OCI-LY1 (cell line): ENCODE data around the gene SIRT6.

Experiments used
- H2AFZ ChIP-seq: fragments of 200-600 bp; sonication (generic), shearing (Covaris generic); 2 replicates; pipeline ENCODE4 v1.6.0; 2014; ENCODE audit warnings: antibody characterized with exemption, mild to moderate bottlenecking, low read length
- H3F3A ChIP-seq: fragments of 200-600 bp; sonication (generic), shearing (Covaris generic); 2 replicates; pipeline ENCODE4 v1.6.0; 2014; ENCODE audit warnings: mild to moderate bottlenecking, antibody characterized with exemption, low read length, moderate library complexity; ENCODE audit not compliant: insufficient read depth
- H3K27ac ChIP-seq: fragments of 200-600 bp; sonication (generic); 2 replicates; pipeline ENCODE4 v1.5.1; 2014; ENCODE audit warnings: low read length, mixed run types, mild to moderate bottlenecking, low read depth; ENCODE audit not compliant: poor library complexity, severe bottlenecking
- H3K27me3 ChIP-seq: fragments of 200-600 bp; sonication (generic); 2 replicates; pipeline ENCODE4 v1.6.0; 2014; ENCODE audit warnings: antibody characterized with exemption, mild to moderate bottlenecking, low read length, moderate library complexity; ENCODE audit not compliant: insufficient read depth
- H3K36me3 ChIP-seq: fragments of 200-600 bp; sonication (generic); 2 replicates; pipeline ENCODE4 v1.6.1; 2014; ENCODE audit warnings: mild to moderate bottlenecking, antibody characterized with exemption, low read length, moderate library complexity, mixed read lengths; ENCODE audit not compliant: insufficient read depth
- H3K4me1 ChIP-seq: fragments of 200-600 bp; sonication (generic); 2 replicates; pipeline ENCODE4 v1.5.1; 2014; ENCODE audit warnings: mild to moderate bottlenecking, low read length, moderate library complexity; ENCODE audit not compliant: insufficient read depth, severe bottlenecking
- H3K4me2 ChIP-seq: fragments of 200-600 bp; sonication (generic), shearing (Covaris generic); 2 replicates; pipeline ENCODE4 v1.6.1; 2014; ENCODE audit warnings: low read length
- H3K4me3 ChIP-seq: fragments of 200-600 bp; sonication (generic); 2 replicates; pipeline ENCODE4 v1.5.1; 2014; ENCODE audit warnings: low read length, low read depth, mild to moderate bottlenecking, mixed read lengths; ENCODE audit not compliant: poor library complexity, severe bottlenecking
- H3K79me2 ChIP-seq: fragments of 200-600 bp; shearing (Covaris generic); 2 replicates; pipeline ENCODE4 v1.6.1; 2016; ENCODE audit warnings: mixed run types, low read length, mixed read lengths; ENCODE audit not compliant: insufficient read depth
- H3K9ac ChIP-seq: fragments of 200-600 bp; sonication (generic), shearing (Covaris generic); 2 replicates; pipeline ENCODE4 v1.6.1; 2014; ENCODE audit warnings: mild to moderate bottlenecking, low read length, mixed read lengths
- H3K9me2 ChIP-seq: fragments of 200-600 bp; sonication (generic), shearing (Covaris generic); 2 replicates; pipeline ENCODE4 v1.6.1; 2014; ENCODE audit warnings: low read depth, mild to moderate bottlenecking, low read length, mixed read lengths
- H3K9me3 ChIP-seq: fragments of 200-600 bp; shearing (Covaris generic); 2 replicates; pipeline ENCODE4 v1.6.1; 2014; ENCODE audit warnings: low read length, mixed read lengths
- H4K20me1 ChIP-seq: fragments of 200-600 bp; sonication (generic), shearing (Covaris generic); 2 replicates; pipeline ENCODE4 v1.6.0; 2016; ENCODE audit warnings: mild to moderate bottlenecking, low read length; ENCODE audit not compliant: insufficient read depth
- CTCF ChIP-seq: fragments of 200-600 bp; sonication (generic), shearing (Covaris generic); IDR thresholded peaks from 2 replicates; pipeline ENCODE4 v1.5.1; 2017; ENCODE audit warnings: mild to moderate bottlenecking, antibody characterized with exemption, low read length, moderate library complexity, mixed read lengths
- EZH2 ChIP-seq: fragments of 200-600 bp; sonication (generic), shearing (Covaris generic); IDR thresholded peaks from 2 replicates; pipeline ENCODE4 v1.8.0; 2017; ENCODE audit warnings: borderline replicate concordance, mixed run types, mild to moderate bottlenecking, antibody characterized with exemption, low read length, moderate library complexity, mixed read lengths

SIRT6 gene

GRCh38 chr19:4174895-4175668 lies 7.3 kb downstream of the SIRT6 start:
- Histone ChIP-seq H3K27ac (no peak overlapping the region), H3K4me2 (no peak overlapping the region), H3K9me2 (no peaks in the 10 kb centered on the region), H3K9me3 (no peaks in the 10 kb centered on the region), H3K9ac (no peak overlapping the region), H3K4me3 (no peak overlapping the region), H3K27me3 (no peaks in the 10 kb centered on the region), H3F3A (no peaks in the 10 kb centered on the region), H2AFZ (no peak overlapping the region), H3K36me3 (no peaks in the 10 kb centered on the region), H4K20me1 (no peaks in the 10 kb centered on the region), H3K79me2 (no peaks in the 10 kb centered on the region), H3K4me1 (no peaks in the 10 kb centered on the region)
- no peak for TF ChIP-seq CTCF
- TF ChIP-seq EZH2 = no peak

- no peaks in the 10 kb centered on the region for H3K36me3 ChIP-seq
- H3K27me3 ChIP-seq = no peaks in the 10 kb centered on the region
- no peaks in the 10 kb centered on the region for H4K20me1 ChIP-seq
- H3F3A ChIP-seq = no peaks in the 10 kb centered on the region
- no peak overlapping the region for H3K9ac ChIP-seq
- H3K27ac ChIP-seq = no peak overlapping the region
- no peak overlapping the region for H3K4me2 ChIP-seq
- no peaks in the 10 kb centered on the region for H3K79me2 ChIP-seq
- H3K9me2 ChIP-seq = no peaks in the 10 kb centered on the region
- no peak overlapping the region for H3K4me3 ChIP-seq
- H3K4me1 ChIP-seq = no peaks in the 10 kb centered on the region
- no peak overlapping the region for H2AFZ ChIP-seq
- no peaks in the 10 kb centered on the region for H3K9me3 ChIP-seq
- TF ChIP-seq CTCF (no peak), EZH2 (no peak)
Observed at GRCh38 chr19:4174213-4174894, 8.0 kb downstream of the SIRT6 start.

- no peak overlapping the region for H3K4me3 ChIP-seq
- H3F3A ChIP-seq = no peaks in the 10 kb centered on the region
- no peak overlapping the region for H3K9ac ChIP-seq
- H2AFZ ChIP-seq = no peak overlapping the region
- H3K9me2 ChIP-seq = no peaks in the 10 kb centered on the region
- no peaks in the 10 kb centered on the region for H4K20me1 ChIP-seq
- no peaks in the 10 kb centered on the region for H3K9me3 ChIP-seq
- no peaks in the 10 kb centered on the region for H3K4me1 ChIP-seq
- H3K27me3 ChIP-seq = no peaks in the 10 kb centered on the region
- no peak overlapping the region for H3K27ac ChIP-seq
- no peaks in the 10 kb centered on the region for H3K36me3 ChIP-seq
- no peak overlapping the region for H3K4me2 ChIP-seq
- TF ChIP-seq EZH2 (no peak), CTCF (no peak)
- no peaks in the 10 kb centered on the region for H3K79me2 ChIP-seq
Observed at GRCh38 chr19:4173479-4174212, 8.7 kb downstream of the SIRT6 start.
